Measurements from ENCODE around the gene NXNL1. TPM values are rescaled to one million over a fixed set of nuclear protein-coding genes. Genes with fewer than 3 reads are reported as not detected.

NXNL1 gene, protein sequence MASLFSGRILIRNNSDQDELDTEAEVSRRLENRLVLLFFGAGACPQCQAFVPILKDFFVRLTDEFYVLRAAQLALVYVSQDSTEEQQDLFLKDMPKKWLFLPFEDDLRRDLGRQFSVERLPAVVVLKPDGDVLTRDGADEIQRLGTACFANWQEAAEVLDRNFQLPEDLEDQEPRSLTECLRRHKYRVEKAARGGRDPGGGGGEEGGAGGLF
- not detected in 2 replicates for total RNA-seq

GRCh38 chr19:17460372-17461230 is at the start of gene NXNL1:
NXNL1 (minus strand) TSS chr19:17460926; CDS start chr19:17460869, 57 bp downstream.

DNA sequence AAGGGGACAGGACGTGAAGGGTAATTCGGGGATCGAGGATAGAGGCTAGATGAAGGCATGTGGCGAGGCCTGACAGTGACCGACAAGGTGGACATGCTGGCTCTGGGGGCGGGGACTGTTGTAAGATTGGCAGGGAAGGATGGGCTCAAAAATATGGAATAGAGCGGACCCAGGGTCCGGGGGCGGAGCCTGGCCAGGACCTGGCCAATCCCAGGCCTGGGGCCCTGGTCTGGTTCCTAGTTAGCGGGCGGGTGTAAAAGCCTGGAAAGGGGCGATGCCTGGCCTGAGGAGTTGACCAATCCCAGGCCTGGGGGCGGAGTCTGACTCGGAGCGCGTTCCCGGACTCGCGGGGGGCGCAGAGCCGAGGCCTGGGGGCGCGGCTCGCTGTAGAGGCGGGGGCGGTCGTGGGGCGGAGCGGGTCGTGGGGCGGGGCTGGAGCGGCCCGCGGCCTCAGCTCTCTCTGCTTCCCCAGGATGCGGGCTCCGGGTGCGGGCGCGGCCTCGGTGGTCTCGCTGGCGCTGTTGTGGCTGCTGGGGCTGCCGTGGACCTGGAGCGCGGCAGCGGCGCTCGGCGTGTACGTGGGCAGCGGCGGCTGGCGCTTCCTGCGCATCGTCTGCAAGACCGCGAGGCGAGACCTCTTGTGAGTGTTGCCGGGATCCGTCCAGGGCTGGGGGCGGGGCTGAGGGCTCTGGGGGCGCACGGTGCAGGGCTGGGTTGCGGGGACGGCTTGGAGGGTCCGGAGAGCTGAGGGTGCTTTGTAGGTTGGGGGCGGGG is 9.5 kb upstream of the NXNL1 start, which contains the start of gene SLC27A1:
TSS of gene SLC27A1 (plus strand) at position 457 of the 774 bp plus-strand sequence. CDS start at position 474, 17 bp downstream.

DNA sequence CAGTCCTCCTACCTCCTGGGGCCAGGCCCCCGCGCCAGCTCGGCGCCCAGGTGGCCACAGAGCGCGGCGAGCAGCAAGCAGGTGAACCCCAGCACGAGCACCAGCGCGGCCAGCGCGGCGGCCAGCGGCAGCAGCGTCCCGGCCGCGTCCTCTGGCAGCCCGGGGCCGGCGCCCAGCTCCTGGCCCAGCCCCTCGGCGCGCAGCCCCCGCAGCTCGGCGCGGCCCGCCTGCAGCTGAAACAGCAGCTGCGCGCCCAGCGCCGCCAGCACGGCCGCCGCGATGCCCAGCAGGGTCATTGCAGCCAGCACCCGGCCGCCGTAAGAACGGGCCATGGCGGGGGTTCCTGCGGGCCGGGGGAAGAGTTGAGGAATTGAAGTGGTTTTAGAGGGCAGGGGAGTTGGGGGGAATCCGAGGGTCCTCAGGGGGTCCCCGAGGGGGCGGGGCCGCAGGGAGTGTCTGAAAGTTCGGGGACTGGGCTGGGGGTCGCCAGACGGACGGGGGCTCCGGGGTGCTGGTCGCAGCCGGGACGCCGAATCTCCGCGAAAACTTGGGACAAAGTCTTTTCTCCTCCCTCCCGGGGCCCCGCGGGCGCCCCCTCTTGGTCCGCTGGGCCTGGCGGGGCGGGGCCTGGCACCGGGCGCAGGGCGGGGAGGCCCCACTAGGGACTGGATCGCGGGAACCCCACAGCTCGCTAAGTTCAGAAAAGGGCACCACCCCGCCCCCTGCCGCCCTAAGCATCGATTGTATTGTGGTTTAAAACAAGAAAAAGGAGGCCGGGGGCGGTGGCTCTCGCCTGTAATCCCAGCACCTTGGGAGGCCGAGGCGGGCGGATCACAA is 12.4 kb downstream of the NXNL1 start, which contains the start of gene TMEM221:
TSS of gene TMEM221 (minus strand) at position 538 of the 837 bp plus-strand sequence. CDS start at position 332, 206 bp downstream.

DNA sequence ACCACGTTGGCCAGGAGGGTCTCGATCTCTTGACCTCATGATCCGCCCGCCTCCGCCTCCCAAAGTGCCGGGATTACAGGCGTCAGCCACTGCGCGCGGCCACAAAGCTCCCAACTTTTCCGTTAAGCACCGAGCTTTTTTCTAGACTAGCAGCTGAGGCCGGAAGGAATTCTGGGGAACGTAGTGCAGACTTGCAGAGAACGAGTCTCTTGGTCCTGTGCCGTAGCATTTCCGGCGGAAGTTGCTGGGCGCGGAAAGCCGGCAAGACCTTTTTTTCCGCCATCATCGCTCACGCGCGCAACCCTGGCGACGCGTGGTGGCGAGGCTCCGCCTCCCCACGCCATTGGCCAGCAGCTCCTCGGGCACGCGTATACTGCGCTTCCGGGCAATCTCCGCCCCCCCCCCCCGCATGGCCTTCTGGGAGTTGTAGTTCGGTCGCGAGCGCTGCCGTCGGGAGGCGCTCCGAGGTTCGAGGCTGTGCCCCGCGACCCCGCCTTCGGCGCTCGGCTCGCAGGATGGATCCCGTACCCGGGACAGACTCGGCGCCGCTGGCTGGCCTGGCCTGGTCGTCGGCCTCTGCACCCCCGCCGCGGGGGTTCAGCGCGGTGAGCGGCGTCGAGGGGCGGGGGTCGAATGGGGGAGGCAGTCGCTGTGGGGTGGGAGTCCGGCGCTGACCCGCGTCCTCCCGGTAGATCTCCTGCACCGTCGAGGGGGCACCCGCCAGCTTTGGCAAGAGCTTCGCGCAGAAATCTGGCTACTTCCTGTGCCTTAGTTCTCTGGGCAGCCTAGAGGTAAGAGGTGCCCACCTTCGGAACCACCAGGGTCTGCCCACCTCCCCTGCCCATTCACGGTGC is 40.9 kb downstream of the NXNL1 start, which contains the start of gene MVB12A:
TSS of gene MVB12A (plus strand) at position 427 of the 854 bp plus-strand sequence. CDS start at position 516, 89 bp downstream.

Other genes starting within 250 kb of the NXNL1 start
- gene USE1, start 245.6 kb downstream of the NXNL1 start, total RNA-seq, result 17.9 and 25.5 TPM in 2 replicates
- gene OCEL1, start 234.7 kb downstream of the NXNL1 start, total RNA-seq, result 3.1 and 3.8 TPM in 2 replicates
- gene NR2F6, start 215.0 kb downstream of the NXNL1 start, total RNA-seq, result 34.8 and 67.5 TPM in 2 replicates
- 0.15 TPM in 1 of 2 replicates, not detected in the other for gene USHBP1, start 196.2 kb downstream of the NXNL1 start, total RNA-seq
- 97.9 and 121 TPM in 2 replicates for gene BABAM1, start 193.5 kb downstream of the NXNL1 start, total RNA-seq
- gene ANKLE1, start 179.0 kb downstream of the NXNL1 start, total RNA-seq, result 0.17 and 0.44 TPM in 2 replicates
- gene ABHD8, start 157.5 kb downstream of the NXNL1 start, total RNA-seq, result 19.3 and 21.0 TPM in 2 replicates
- 38.4 and 47.5 TPM in 2 replicates for gene MRPL34, start 155.1 kb downstream of the NXNL1 start, total RNA-seq
- 12.2 and 12.9 TPM in 2 replicates for gene DDA1, start 151.4 kb downstream of the NXNL1 start, total RNA-seq
- gene ANO8, start 126.1 kb downstream of the NXNL1 start, total RNA-seq, result 4.1 and 7.7 TPM in 2 replicates
- gene GTPBP3, start 123.4 kb downstream of the NXNL1 start, total RNA-seq, result 11.4 and 19.8 TPM in 2 replicates
- 0.29 TPM in 1 of 2 replicates, not detected in the other for gene PLVAP, start 83.6 kb downstream of the NXNL1 start, total RNA-seq
- gene CCDC194, start 66.7 kb downstream of the NXNL1 start, total RNA-seq, result 0.15 and 0.17 TPM in 2 replicates
- 0.99 and 3.8 TPM in 2 replicates for gene BST2, start 55.3 kb downstream of the NXNL1 start, total RNA-seq
- 49.2 and 59.2 TPM in 2 replicates for gene MVB12A, start 40.9 kb downstream of the NXNL1 start, total RNA-seq
- 0.33 TPM in 1 of 2 replicates, not detected in the other for gene TMEM221, start 12.3 kb downstream of the NXNL1 start, total RNA-seq
- 33.6 and 62.2 TPM in 2 replicates for gene SLC27A1, start 9.6 kb upstream of the NXNL1 start, total RNA-seq
- gene PGLS, start 50.7 kb upstream of the NXNL1 start, total RNA-seq, result 65.5 and 119 TPM in 2 replicates
- 93.1 and 100 TPM in 2 replicates for gene COLGALT1, start 94.7 kb upstream of the NXNL1 start, total RNA-seq
- gene UNC13A, start 227.4 kb upstream of the NXNL1 start, total RNA-seq, result under 0.01 and 0.50 TPM in 2 replicates